GM12801 (cell line): Measurements from ENCODE around the gene LAMC2.

Experiments
- CTCF ChIP-seq: IDR thresholded peaks from one replicate; pipeline ENCODE4 v1.5.1; 2011; ENCODE audit warnings: control low read depth; ENCODE audit not compliant: insufficient read length; ENCODE audit errors: extremely low read depth

Gene LAMC2

DNA sequence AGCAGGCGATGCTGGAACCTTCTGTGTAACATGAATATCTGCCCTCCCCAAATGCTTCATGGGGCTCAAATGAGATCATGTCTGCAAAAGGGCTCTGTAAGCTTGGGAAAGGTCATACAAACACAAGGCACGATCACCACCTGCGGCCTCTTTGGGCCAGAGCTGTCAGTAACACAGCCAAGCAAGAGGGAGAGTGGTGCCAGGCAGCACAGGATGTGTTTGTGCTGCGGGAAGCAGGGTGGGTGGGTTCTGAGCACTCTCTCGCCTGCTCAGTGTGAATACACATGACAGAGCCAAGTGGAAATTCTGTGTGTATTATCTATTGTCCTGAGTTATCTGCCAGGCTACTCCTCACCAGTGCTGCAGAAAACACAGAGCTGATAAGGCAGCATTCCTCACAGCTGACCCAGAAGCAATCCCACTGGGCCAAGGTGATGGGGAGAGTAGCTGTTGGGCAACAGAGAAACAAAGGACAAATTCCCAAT lies 101.2 kb downstream of the LAMC2 start:
- no peak for TF ChIP-seq CTCF

- TF ChIP-seq CTCF: no peak
Observed at GRCh38 chr1:183288583-183288982, 102.5 kb downstream of the LAMC2 start.

DNA sequence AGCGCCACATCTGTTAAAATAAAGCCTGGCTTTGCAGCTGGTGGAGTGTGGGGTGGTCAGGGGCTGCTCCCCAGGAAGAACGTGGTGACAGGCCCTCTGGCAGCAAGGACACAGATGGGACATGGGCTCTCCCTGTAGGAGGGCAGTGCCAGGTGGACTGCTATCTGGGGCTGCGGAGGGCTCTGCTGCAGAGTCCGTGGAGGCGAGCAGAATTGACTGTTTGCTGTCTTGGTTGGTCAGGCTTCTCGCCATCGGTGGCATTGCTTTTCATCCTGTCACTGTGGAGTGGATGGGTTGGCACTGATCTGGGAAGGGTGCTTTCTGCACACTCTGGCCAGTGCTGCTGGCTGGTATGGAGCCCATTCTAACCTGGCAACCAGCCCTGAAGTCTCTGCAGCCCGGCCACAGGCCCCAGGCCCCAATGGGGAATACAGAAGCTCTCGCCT lies 103.0 kb downstream of the LAMC2 start:
- TF ChIP-seq CTCF: no peak

DNA sequence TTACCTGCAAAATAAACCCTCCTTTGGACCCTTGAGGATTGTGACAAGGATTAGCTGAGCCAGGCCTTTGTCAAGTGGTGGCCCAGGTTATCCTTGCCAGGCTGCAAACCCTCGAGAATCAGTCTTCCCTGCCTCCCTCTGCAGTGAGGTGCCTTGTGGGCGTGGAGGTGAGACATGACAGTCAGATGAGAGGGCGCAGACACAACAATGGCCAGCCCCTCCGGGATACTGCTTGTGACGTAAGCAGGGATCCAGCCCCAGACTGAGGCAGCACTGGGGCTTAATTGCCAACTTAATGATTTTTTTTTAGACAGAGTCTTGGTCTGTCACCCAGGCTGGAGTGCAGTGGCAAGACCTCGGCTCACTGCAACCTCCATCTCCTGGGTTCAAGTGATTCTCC lies 104.6 kb downstream of the LAMC2 start:
- TF ChIP-seq CTCF: no peak

DNA sequence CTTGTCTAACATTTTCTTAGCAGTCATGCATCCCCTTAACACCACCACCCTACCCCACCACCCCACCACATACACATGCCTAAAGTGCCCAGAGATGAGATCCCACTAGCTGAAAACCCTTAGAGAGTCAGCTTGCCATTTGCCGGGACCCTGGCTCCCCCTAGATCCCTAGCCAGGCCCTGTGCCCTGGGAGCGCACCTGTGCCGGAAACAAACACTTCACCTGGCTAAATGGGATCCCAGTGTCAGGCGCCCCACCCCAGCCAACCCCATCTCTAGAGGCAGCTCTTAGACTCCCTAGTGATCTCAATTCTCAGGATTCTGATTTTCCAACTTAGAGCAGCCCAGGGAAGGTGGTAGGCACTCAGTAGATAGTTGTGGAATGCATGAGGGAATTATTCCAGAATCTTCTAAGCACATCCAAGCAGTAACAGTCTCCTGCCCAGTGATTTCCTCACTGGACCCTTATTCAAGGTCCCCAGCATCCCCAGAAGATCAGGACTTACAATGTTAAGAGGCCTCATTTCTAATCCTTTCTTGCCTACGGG lies 105.2 kb downstream of the LAMC2 start:
- TF ChIP-seq CTCF: no peak

GRCh38 chr1:183291802-183292514 lies 105.9 kb downstream of the LAMC2 start:
- no peak for TF ChIP-seq CTCF

- no peak for TF ChIP-seq CTCF
Observed at GRCh38 chr1:183293241-183293640, 107.2 kb downstream of the LAMC2 start.
